Esophagus squamous epithelium (tissue), 5 donors: ENCODE measurements around the gene FGF8. TPM values are rescaled to one million over a fixed set of nuclear protein-coding genes. Genes with fewer than 3 reads are reported as not detected.

Source experiments
- DNase-seq: peaks from one replicate; lab custom pipeline; 2025; lab: John Stamatoyannopoulos, UW
- H3K27ac ChIP-seq, 4 donors: fragments of 200-600 bp; sonication (generic); one replicate each; pipeline ENCODE4 v1.5.1; 2016 to 2019; ENCODE audit warnings: mild to moderate bottlenecking in 1 of 4
- H3K27me3 ChIP-seq, 4 donors: fragments of 200-600 bp; sonication (generic); 1 replicate in 3 of 4; 2 replicates in 1 of 4; pipeline versions ENCODE4 v1.5.1 to v1.6.0; 2017 to 2021; ENCODE audit warnings: antibody characterized with exemption in 1 of 4
- H3K36me3 ChIP-seq, 3 donors: fragments of 200-600 bp; sonication (generic); one replicate each; pipeline ENCODE4 v1.5.1; 2016 to 2019
- H3K4me1 ChIP-seq, 3 donors: fragments of 200-600 bp; sonication (generic); one replicate each; pipeline ENCODE4 v1.5.1; 2017 to 2019
- H3K4me3 ChIP-seq, 4 donors: fragments of 200-600 bp; sonication (generic); 1 replicate in 3 of 4; 2 replicates in 1 of 4; pipeline ENCODE4 v1.5.1; 2016 to 2019; ENCODE audit warnings: mild to moderate bottlenecking in 2 of 4, moderate library complexity in 1 of 4
- H3K9me3 ChIP-seq, 3 donors: fragments of 200-600 bp; sonication (generic); one replicate each; pipeline ENCODE4 v1.5.1; 2016 to 2019
- POLR2A ChIP-seq, 4 donors: fragments of 450-650 bp; IDR thresholded peaks; one replicate each; pipeline ENCODE4 v1.6.1; 2017; ENCODE audit warnings: antibody characterized with exemption in 4 of 4, mild to moderate bottlenecking in 4 of 4, moderate library complexity in 3 of 4
- WGBS, 2 donors: methylation state at CpG; one replicate each; pipeline ENCODE4 v1.1.5; 2018; 5-methylcytosine and 5-hydroxymethylcytosine counted together
- intact Hi-C: fragments of 100-400 bp; cut with DNase I; formaldehyde crosslinking; loops from one replicate; pipeline ENCODE4 v1.15.0; 2022
- total RNA-seq, 4 donors: library from RNA; depleted of rRNA; stranded (reverse); fragments of >200 nt; gene quantifications; one replicate each; pipeline ENCODE4 v1.1.0, GENCODE V29; 2016
- TF ChIP-seq, protein P1 (sequence below), 6 experiments: fragments of 450-650 bp in 4 of 6; fragments of 200-600 bp in 2 of 6; sonication (generic) in 2 of 6; IDR thresholded peaks; one replicate each; pipeline ENCODE4 v1.5.1; 2016 to 2019; ENCODE audit warnings: antibody characterized with exemption in 6 of 6, mild to moderate bottlenecking in 4 of 6, moderate library complexity in 4 of 6
- donor health status: DM: yes; HTN: yes; CAD: no.

The FGF8 gene
- total RNA-seq, 4 donors from 2014 or later, result not detected

DNA sequence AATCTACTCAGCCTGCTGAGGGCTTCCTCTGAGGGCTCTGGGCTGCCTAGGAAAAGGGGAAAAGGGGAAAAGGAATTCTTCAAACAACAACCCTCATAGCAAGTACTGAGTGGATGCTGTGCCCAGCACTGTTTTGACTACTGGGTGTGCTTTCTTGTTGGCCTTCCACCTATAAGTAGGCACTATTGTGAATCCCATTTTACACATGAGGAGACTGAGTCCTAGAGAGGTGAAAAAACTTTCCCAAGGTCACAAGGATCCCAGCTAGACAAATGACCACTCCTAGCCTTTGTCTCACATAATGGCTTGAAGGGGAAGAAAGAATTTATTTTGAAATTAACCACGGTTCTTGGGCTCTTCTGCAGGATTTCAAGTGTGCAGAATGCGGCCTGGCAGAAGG, 17.1 kb downstream of the FGF8 start:
- intact Hi-C loops, result no loop called here
- no peaks in the 10 kb centered on the region for H3K36me3 ChIP-seq
- 73 to 83% methylated on average over 2 of the region's 2 CpGs for WGBS, 2 donors
- H3K27me3 ChIP-seq, result peaks cover 0 to 36% (median 0%) of the 10 kb centered on the region in 4 donors
- H3K4me1 ChIP-seq, result no peaks in the 10 kb centered on the region
- no peak overlapping the region for H3K4me3 ChIP-seq
- H3K27ac ChIP-seq, result no peak overlapping the region
- no peaks in the 10 kb centered on the region for H3K9me3 ChIP-seq
- TF ChIP-seq, protein P1, sequence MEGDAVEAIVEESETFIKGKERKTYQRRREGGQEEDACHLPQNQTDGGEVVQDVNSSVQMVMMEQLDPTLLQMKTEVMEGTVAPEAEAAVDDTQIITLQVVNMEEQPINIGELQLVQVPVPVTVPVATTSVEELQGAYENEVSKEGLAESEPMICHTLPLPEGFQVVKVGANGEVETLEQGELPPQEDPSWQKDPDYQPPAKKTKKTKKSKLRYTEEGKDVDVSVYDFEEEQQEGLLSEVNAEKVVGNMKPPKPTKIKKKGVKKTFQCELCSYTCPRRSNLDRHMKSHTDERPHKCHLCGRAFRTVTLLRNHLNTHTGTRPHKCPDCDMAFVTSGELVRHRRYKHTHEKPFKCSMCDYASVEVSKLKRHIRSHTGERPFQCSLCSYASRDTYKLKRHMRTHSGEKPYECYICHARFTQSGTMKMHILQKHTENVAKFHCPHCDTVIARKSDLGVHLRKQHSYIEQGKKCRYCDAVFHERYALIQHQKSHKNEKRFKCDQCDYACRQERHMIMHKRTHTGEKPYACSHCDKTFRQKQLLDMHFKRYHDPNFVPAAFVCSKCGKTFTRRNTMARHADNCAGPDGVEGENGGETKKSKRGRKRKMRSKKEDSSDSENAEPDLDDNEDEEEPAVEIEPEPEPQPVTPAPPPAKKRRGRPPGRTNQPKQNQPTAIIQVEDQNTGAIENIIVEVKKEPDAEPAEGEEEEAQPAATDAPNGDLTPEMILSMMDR (IDR thresholded peaks at IDR 0.05), result no peak
- TF ChIP-seq POLR2A (IDR thresholded peaks at IDR 0.05), result no peak
- DNase-seq, result no peak

DNA sequence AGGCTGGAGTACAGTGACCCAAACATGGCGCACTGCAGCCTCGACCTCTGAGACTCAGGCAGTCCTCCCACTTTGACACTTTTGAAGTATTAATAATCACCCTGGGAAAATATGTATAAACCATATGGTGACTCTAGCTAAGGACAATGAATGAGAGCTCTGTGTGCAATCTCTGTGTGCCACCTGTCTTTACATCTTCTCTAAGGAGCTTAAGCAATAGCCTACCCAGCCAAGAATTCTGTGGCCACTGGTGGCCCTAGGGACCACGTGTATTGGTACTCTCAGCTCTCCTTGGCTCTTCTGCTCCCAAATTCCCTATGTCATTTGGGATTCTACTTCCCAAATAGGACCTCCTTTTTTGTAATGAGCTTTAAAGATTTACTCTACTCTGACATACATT, 23.7 kb downstream of the FGF8 start:
- Histone ChIP-seq H3K4me1 (no peaks in the 10 kb centered on the region), H3K36me3 (no peaks in the 10 kb centered on the region), H3K27ac (no peak overlapping the region), H3K4me3 (no peak overlapping the region), H3K27me3 (peaks cover 0 to 22% (median 0%) of the 10 kb centered on the region in 4 donors), H3K9me3 (no peaks in the 10 kb centered on the region)
- no peak for TF ChIP-seq POLR2A (IDR thresholded peaks at IDR 0.05)
- TF ChIP-seq, protein P1 (IDR thresholded peaks at IDR 0.05), result no peak
- DNase-seq, result no peak
- intact Hi-C loops, result no loop called here
- WGBS, 2 donors, result 61 to 69% methylated on average over 3 of the region's 3 CpGs

DNA sequence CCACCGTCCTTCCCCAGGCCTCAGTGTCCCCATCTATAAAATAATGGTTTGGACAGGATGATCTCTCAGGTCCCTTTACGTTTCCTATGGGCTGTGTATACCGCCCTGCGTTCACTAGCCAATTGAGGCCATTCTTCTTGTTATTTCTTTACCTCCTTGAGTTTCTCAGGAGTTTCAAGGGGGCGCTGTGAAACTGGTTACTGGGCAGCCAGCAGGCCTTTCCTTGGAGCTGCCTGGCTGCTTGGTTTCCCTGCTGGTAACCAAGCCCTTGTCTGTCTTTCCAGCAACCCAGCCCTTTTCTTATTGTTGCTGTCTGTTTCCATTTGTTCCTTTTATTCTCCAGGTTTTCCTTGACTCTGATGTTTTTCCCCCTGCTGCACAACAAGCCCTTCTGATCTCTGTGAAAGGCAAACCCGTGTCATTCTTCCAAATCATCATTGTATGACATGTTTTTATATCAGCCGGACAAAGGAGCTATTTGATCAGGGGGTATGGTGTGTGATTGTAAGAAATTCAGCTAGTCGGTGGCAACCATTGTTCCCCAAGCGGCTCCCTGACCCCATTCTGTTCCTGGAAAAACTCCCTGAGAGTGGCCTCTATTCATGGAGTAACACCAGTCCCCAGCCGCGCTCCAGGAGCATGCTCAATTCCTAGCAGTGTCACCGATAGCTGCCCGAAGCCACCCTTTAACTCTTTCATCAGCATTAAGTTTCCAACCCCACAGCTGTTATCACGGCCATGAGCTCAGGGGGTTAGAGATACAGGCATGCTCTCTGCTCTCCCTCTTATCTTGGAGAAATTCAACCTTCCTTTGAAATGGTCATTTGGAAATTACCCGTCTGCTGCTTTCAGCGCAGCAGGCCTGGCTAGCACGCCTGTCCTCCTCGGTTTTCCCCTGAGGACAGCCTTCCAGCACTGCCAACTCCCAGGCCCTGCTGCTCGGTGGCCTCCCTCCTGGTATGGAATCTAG, 26.6 kb downstream of the FGF8 start:
- Histone ChIP-seq H3K27ac (no peak overlapping the region), H3K9me3 (no peaks in the 10 kb centered on the region), H3K27me3 (peaks cover 0 to 20% (median 0%) of the 10 kb centered on the region in 4 donors), H3K4me1 (no peaks in the 10 kb centered on the region), H3K4me3 (no peak overlapping the region), H3K36me3 (no peaks in the 10 kb centered on the region)
- TF ChIP-seq POLR2A (IDR thresholded peaks at IDR 0.05), result no peak
- TF ChIP-seq, protein P1 (IDR thresholded peaks at IDR 0.05), result no peak
- no peak for DNase-seq
- WGBS, 2 donors, result 75 to 83% methylated on average over 19 of the region's 19 CpGs
- intact Hi-C loops, result no loop called here

DNA sequence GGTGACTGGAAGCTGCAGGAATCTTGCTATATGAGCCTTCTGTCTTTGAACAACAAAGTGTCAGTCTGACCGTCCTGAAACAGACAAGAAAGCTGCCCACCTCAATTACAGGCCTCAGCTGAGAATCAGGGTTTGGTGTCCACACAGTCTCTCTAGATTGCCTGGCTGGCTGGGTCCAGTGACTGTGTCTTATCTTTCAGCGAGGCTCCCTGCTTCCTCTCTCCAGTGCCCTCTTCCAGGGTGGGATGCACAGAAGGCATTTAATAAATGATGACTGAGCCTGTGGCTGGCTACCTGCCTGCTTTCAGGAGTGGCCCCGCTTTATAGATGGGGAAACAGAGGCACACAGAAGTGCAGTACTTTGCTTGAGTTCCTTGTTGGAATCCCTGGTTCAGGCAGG, 27.4 kb downstream of the FGF8 start:
- no peak for DNase-seq
- TF ChIP-seq POLR2A (IDR thresholded peaks at IDR 0.05), result no peak
- TF ChIP-seq, protein P1 (IDR thresholded peaks at IDR 0.05), result no peak
- H3K27ac ChIP-seq, result no peak overlapping the region
- H3K4me3 ChIP-seq, result no peak overlapping the region
- H3K36me3 ChIP-seq, result no peaks in the 10 kb centered on the region
- H3K9me3 ChIP-seq, result no peaks in the 10 kb centered on the region
- H3K4me1 ChIP-seq, result no peaks in the 10 kb centered on the region
- 72 to 76% methylated on average over 3 of the region's 3 CpGs for WGBS, 2 donors
- H3K27me3 ChIP-seq, result peaks cover 0 to 17% (median 0%) of the 10 kb centered on the region in 4 donors
- intact Hi-C loops, result no loop called here

DNA sequence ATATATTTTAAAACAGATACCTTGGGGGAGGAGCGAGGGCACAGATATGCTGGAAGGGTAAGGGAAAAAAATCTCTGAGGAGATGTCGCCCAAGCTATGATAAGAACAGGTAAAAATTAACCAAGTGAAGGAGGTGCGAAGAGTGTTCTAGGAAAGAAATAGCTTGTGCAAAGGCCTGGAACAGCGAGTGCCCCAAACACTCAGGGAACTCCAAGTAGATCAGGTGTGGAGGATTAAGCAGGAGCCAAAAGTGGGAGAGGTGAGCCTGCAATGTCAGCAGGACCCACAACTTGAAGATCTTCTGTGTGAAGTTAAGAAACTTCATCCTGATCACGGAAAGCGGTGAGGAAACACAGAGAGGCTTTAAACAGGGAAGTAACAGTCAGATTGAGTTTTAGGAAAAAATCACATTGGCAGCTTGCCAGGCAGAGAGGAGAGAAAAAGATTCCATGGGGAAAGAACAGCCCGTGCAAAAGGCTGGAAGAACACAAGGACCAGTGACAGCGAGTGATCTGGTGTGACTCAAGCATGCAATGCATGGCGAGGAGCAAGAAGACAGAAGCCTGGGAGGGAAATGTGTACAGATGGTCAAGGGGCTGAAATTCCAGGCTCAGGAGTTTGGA, 30.7 kb downstream of the FGF8 start:
- DNase-seq, result no peak
- WGBS, 2 donors, result 73% methylated on average over 9 of the region's 9 CpGs
- no peaks in the 10 kb centered on the region for H3K9me3 ChIP-seq
- no peak for TF ChIP-seq POLR2A (IDR thresholded peaks at IDR 0.05)
- TF ChIP-seq, protein P1 (IDR thresholded peaks at IDR 0.05), result no peak
- H3K4me1 ChIP-seq, result no peaks in the 10 kb centered on the region
- intact Hi-C loops, result no loop called here
- peaks cover 0 to 12% (median 0%) of the 10 kb centered on the region in 4 donors for H3K27me3 ChIP-seq
- H3K4me3 ChIP-seq, result no peak overlapping the region
- no peak overlapping the region for H3K27ac ChIP-seq
- H3K36me3 ChIP-seq, result no peaks in the 10 kb centered on the region
